Measurements from ENCODE around the gene ZNF563.

Gene ZNF563

GRCh38 chr19:12294249-12295158 lies 38.9 kb downstream of the ZNF563 start, which contains the start of gene ZNF44:
TSS of gene ZNF44 (minus strand) at chr19:12294883. CDS start at chr19:12294694, 189 bp downstream.
- peak; percentile 85 for DNase-seq

GRCh38 chr19:12293777-12294248 lies 39.6 kb downstream of the ZNF563 start:
- peak; percentile 12 for DNase-seq

GRCh38 chr19:12289790-12290065 lies 43.7 kb downstream of the ZNF563 start:
- DNase-seq: no peak

GRCh38 chr19:12287958-12288500 lies 45.4 kb downstream of the ZNF563 start:
- no peak for DNase-seq

DNA sequence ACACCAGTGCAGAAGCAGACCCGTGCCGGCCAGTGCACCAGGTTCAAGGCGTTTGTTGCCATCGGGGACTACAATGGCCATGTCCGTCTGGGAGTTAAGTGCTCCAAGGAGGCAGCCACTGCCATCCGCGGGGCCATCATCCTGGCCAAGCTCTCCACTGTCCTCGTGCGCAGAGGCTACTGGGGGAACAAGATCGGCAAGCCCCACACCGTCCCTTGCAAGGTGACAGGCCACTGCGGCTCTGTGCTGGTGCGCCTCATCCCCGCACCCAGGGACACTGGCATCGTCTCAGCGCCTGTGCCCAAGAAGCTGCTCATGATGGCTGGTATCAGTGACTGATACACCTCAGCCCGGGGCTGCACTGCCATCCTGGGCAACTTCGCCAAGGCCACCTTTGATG lies 48.8 kb downstream of the ZNF563 start:
- no peak for DNase-seq

DNA sequence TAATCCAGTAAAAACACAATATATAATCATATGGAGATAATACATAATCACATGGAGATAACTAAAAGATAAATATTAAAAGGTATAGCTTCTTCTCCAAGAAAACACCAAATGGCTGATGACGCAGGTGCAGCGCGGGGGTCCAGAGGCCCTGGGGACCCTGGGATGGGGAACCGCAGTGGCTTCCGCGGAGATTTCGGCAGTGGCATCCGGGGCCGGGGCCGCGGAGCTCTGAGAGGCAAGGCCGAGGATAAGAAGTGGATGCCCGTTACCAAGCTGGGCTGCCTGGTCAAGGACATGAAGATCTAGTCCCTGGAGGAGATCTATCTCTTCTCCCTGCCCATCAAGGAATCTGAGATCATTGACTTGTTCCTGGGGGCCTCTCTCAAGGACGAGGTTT lies 49.2 kb downstream of the ZNF563 start:
- DNase-seq: no peak

GRCh38 chr19:12278713-12279112 lies 54.7 kb downstream of the ZNF563 start:
- DNase-seq: no peak

DNA sequence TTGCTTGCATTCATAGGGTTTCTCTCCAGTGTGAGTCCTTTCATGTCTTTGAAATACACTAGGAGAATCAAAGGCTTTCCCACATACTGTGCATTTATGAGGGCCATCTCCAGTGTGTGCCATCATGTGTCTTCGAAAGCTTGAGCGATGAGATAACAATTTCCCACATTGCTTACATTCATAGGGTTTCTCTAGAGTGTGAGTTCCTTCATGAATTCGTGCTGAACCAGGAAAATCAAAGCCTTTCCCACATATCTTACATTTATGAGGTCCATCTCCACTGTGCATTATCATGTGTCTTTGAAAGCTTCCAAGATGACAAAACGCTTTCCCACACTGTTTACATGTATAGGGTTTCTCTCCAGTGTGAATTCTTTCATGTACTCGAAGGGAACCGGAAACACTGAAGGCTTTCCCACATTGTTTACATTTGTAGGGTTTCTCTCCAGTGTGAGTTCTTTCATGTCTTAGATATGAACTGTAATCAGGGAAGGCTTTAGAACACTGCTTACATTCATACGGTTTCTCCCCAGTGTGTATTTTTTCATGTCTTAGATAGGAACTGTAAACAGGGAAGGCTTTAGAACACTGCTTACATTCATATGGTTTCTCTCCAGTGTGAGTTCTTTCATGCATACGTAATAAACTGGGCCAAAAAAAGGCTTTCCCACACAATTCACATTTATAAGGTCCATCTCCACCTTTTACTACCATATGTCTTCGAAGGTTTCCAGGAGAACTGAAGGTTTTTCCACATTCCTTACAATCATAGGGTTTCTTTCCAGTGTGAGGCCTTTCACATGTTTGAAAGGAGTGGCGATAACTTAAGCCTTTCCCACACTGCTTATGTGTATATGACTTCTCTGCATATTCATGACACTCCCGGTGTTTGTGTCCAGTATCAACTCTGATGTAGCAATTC lies 60.2 kb downstream of the ZNF563 start:
- no peak for DNase-seq

DNA sequence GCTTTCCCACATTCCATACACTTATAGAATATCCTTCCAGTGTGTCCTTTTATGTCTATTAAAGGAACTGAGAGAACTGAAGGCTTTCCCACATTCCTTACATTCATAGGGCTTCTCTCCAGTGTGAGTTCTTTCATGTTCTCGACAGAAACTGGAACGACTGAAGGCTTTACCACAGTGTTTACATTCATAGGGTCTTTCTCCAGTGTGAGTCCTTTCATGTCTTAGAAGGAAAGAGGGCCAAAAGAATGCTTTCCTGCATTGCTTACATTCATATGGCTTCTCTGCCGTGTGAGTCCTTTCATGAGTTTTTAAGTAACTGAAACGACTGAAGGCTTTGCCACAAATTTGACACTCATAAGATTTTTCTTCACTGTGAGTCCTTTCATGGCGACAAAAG lies 61.0 kb downstream of the ZNF563 start:
- no peak for DNase-seq

DNA sequence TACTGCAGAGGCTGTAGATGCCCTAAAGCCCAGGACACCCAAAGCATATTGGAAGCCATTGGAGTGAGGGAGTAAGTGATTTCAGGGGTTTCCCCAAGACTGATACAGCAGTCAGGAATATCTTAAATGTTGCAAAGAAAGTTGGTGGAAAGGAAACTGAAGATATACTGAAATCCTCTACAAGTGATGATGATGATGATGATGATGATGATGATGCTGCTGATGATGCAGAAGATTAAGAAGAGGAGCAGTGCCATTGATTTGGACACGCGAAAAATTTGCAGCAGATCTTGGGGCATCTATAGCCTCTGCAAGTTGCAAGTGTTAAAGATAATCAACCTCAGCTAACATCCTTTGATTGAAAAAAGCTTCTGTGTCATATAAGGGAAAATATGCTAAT lies 62.6 kb downstream of the ZNF563 start:
- no peak for DNase-seq
